Keratinocyte (primary cell): ENCODE data around the gene HOXA7. TPM values are rescaled to one million over a fixed set of nuclear protein-coding genes. Genes with fewer than 3 reads are reported as not detected.
A peak's percentile ranks its signal among the peaks of the same experiment; 100 is the strongest.

Experiments used
- DNase-seq: peaks from one replicate; pipeline ENCODE4 v3.0.0-alpha.2; 2011; ENCODE audit warnings: low read depth, missing footprints, low spot score
- FAIRE-seq: peaks from 2 replicates; lab custom pipeline; 2011; peaks lifted over from hg19 to GRCh38; lab: Jason Lieb, UNC
- H2AFZ ChIP-seq: 2 replicates; pipeline ENCODE4 v1.6.0; 2012; ENCODE audit warnings: low read length, control low read depth, inconsistent platforms; ENCODE audit not compliant: control insufficient read depth
- H3K27ac ChIP-seq: 2 replicates; pipeline ENCODE4 v1.5.1; 2011; ENCODE audit warnings: low read length; ENCODE audit not compliant: control insufficient read depth, insufficient read depth
- H3K27me3 ChIP-seq: 3 replicates; pipeline ENCODE4 v1.6.0; 2011; ENCODE audit warnings: low read length; ENCODE audit not compliant: control insufficient read depth, insufficient read depth; ENCODE audit errors: extremely low read depth
- H3K36me3 ChIP-seq, 2 experiments: 2 replicates in 1 of 2; 3 replicates in 1 of 2; pipeline ENCODE4 v1.5.1; 2011; ENCODE audit warnings: low read length in 2 of 2, mild to moderate bottlenecking in 1 of 2; ENCODE audit not compliant: control insufficient read depth in 2 of 2, insufficient read depth in 2 of 2; ENCODE audit errors: extremely low read depth in 1 of 2
- H3K4me1 ChIP-seq: 3 replicates; pipeline ENCODE4 v1.5.1; 2011; ENCODE audit warnings: low read length; ENCODE audit not compliant: control insufficient read depth, insufficient read depth; ENCODE audit errors: extremely low read depth
- H3K4me2 ChIP-seq: 3 replicates; pipeline ENCODE4 v1.6.0; 2011; ENCODE audit warnings: low read depth, low read length; ENCODE audit not compliant: control insufficient read depth, insufficient read depth; ENCODE audit errors: extremely low read depth
- H3K4me3 ChIP-seq, 3 experiments: fragments of 200-600 bp in 1 of 3; sonication (generic) in 1 of 3; 2 replicates in 2 of 3; 3 replicates in 1 of 3; pipeline ENCODE4 v1.5.1; 2011 to 2016; ENCODE audit warnings: low read length in 3 of 3, mild to moderate bottlenecking in 3 of 3, control low read depth in 2 of 3, inconsistent platforms in 1 of 3, low read depth in 1 of 3, mixed read lengths in 1 of 3, mixed run types in 1 of 3, moderate library complexity in 1 of 3; ENCODE audit not compliant: control insufficient read depth in 2 of 3, insufficient read depth in 2 of 3; ENCODE audit errors: extremely low read depth in 1 of 3
- H3K79me2 ChIP-seq: 2 replicates; pipeline ENCODE4 v1.6.0; 2012; ENCODE audit warnings: low read length; ENCODE audit not compliant: control insufficient read depth, insufficient read depth
- H3K9ac ChIP-seq: 3 replicates; pipeline ENCODE4 v1.6.0; 2011; ENCODE audit warnings: low read length; ENCODE audit not compliant: control insufficient read depth, insufficient read depth; ENCODE audit errors: extremely low read depth
- H3K9me1 ChIP-seq: 3 replicates; pipeline ENCODE4 v1.6.0; 2011; ENCODE audit warnings: low read length; ENCODE audit not compliant: control insufficient read depth, insufficient read depth; ENCODE audit errors: extremely low read depth
- H3K9me3 ChIP-seq: 2 replicates; pipeline ENCODE4 v1.5.1; 2012; ENCODE audit warnings: low read depth, low read length; ENCODE audit not compliant: control insufficient read depth
- H4K20me1 ChIP-seq: 3 replicates; pipeline ENCODE4 v1.6.0; 2011; ENCODE audit warnings: low read length; ENCODE audit not compliant: control insufficient read depth, insufficient read depth; ENCODE audit errors: extremely low read depth
- CTCF ChIP-seq, 3 experiments: IDR thresholded peaks in 1 of 3; conservative IDR thresholded peaks in 1 of 3; optimal IDR thresholded peaks in 1 of 3; 2 replicates in 2 of 3; 3 replicates in 1 of 3; pipeline versions ENCODE3 to v1.5.1; 2011; ENCODE audit warnings: low read length in 3 of 3, mild to moderate bottlenecking in 3 of 3, moderate library complexity in 2 of 3, control low read depth in 1 of 3, inconsistent platforms in 1 of 3; ENCODE audit not compliant: insufficient read depth in 2 of 3; ENCODE audit errors: extremely low read depth in 1 of 3
- EZH2 ChIP-seq: IDR thresholded peaks from one replicate; pipeline ENCODE4 v1.6.1; 2012; ENCODE audit warnings: inconsistent platforms, mild to moderate bottlenecking, low read length, moderate library complexity
- dilution Hi-C: fragments of 300-500 bp; cut with MboI; formaldehyde crosslinking; loops from one replicate; pipeline ENCODE4 v1.7.0; 2020; ENCODE audit warnings: low sequenced_read_pairs; ENCODE audit not compliant: extremely low pct_ligation_motif_present
- polyA plus RNA-seq, 5 experiments: library from polyadenylated mRNA; depleted of rRNA in 3 of 5; stranded (reverse) in 3 of 5; stranded (forward) in 1 of 5; unstranded in 1 of 5; fragments of >200 nt; gene quantifications; 1 replicate in 1 of 5; 2 replicates in 3 of 5; 3 replicates in 1 of 5; pipeline versions ENCODE4 v1.2.1 to v1.2.3, GENCODE V29; 2011 to 2012; ENCODE audit warnings: missing spikeins in 2 of 5, low read depth in 1 of 5, low replicate concordance in 1 of 5

Gene HOXA7
- polyA plus RNA-seq, 1 donor (not counting 4 experiments of a cell fraction or from before 2014, with no cell fraction given): 8.1 TPM

GRCh38 chr7:27180431-27181420 lies 24.3 kb upstream of the HOXA7 start:
- Histone ChIP-seq H3K9ac (no peak overlapping the region), H3K27me3 (peaks cover 37% of the 10 kb centered on the region), H3K4me3 (no peak overlapping the region), H3K9me3 (no peaks in the 10 kb centered on the region), H4K20me1 (no peaks in the 10 kb centered on the region), H3K4me2 (no peak overlapping the region), H3K79me2 (no peaks in the 10 kb centered on the region), H3K27ac (no peak overlapping the region), H3K36me3 (no peaks in the 10 kb centered on the region), H2AFZ (no peak overlapping the region), H3K4me1 (peaks cover 13% of the 10 kb centered on the region), H3K9me1 (no peaks in the 10 kb centered on the region)
- DNase-seq (no peak), FAIRE-seq (no peak)
- dilution Hi-C loops: no loop called here
- TF ChIP-seq EZH2 (no peak), CTCF (optimal IDR thresholded peaks at IDR 0.05 in 1 of 3, IDR thresholded peaks at IDR 0.05 in 1 of 3, conservative IDR thresholded peaks at IDR 0.05 in 1 of 3; ENCODE audit: extremely low read depth in 1 of 3, insufficient read depth in 2 of 3, low read length in 3 of 3) (no peak)

GRCh38 chr7:27179503-27180430 lies 23.3 kb upstream of the HOXA7 start:
- H3K9me3 ChIP-seq: no peaks in the 10 kb centered on the region
- no peak overlapping the region for H2AFZ ChIP-seq
- peak; percentile 20 for FAIRE-seq
- H3K4me3 ChIP-seq: no peak overlapping the region
- H3K9ac ChIP-seq: no peak overlapping the region
- no peak for DNase-seq
- dilution Hi-C loops: no loop called here
- H3K27ac ChIP-seq: no peak overlapping the region
- peaks cover 32% of the 10 kb centered on the region for H3K27me3 ChIP-seq
- H3K4me2 ChIP-seq: peak overlapping the region; percentile 29
- TF ChIP-seq EZH2 (no peak), CTCF (optimal IDR thresholded peaks at IDR 0.05 in 1 of 3, IDR thresholded peaks at IDR 0.05 in 1 of 3, conservative IDR thresholded peaks at IDR 0.05 in 1 of 3; ENCODE audit: extremely low read depth in 1 of 3, insufficient read depth in 2 of 3, low read length in 3 of 3) (peak; percentile 80 to 92 (median 80))
- no peaks in the 10 kb centered on the region for H3K79me2 ChIP-seq
- no peaks in the 10 kb centered on the region for H4K20me1 ChIP-seq
- H3K4me1 ChIP-seq: peaks cover 10% of the 10 kb centered on the region
- H3K9me1 ChIP-seq: no peaks in the 10 kb centered on the region
- H3K36me3 ChIP-seq: no peaks in the 10 kb centered on the region
